Fibroblast of lung (primary cell): ENCODE measurements around the gene UGT8. TPM values are rescaled to one million over a fixed set of nuclear protein-coding genes. Genes with fewer than 3 reads are reported as not detected.

ENCODE experiments used
- DNase-seq, 2 donors: peaks; one replicate each; pipeline versions ENCODE4 v3.0.0 to v3.0.0-alpha.2; 2010; ENCODE audit warnings: low read depth in 2 of 2
- H2AFZ ChIP-seq: 2 replicates; pipeline ENCODE4 v1.5.1; 2012; ENCODE audit warnings: low read length, control low read depth, inconsistent platforms
- H3K27ac ChIP-seq: 2 replicates; pipeline ENCODE4 v1.5.1; 2011; ENCODE audit warnings: low read length, control low read depth; ENCODE audit not compliant: insufficient read depth
- H3K27me3 ChIP-seq: 2 replicates; pipeline ENCODE4 v1.5.1; 2011; ENCODE audit warnings: mild to moderate bottlenecking, low read length; ENCODE audit not compliant: control insufficient read depth, insufficient read depth
- H3K36me3 ChIP-seq: 2 replicates; pipeline ENCODE4 v1.5.1; 2011; ENCODE audit warnings: low read length; ENCODE audit not compliant: control insufficient read depth, insufficient read depth
- H3K4me1 ChIP-seq: 2 replicates; pipeline ENCODE4 v1.5.1; 2011; ENCODE audit warnings: low read length; ENCODE audit not compliant: control insufficient read depth, insufficient read depth; ENCODE audit errors: extremely low read depth
- H3K4me2 ChIP-seq: 2 replicates; pipeline ENCODE4 v1.5.1; 2011; ENCODE audit warnings: low read length, control low read depth; ENCODE audit not compliant: insufficient read depth; ENCODE audit errors: extremely low read depth
- H3K4me3 ChIP-seq, 4 experiments: fragments of 200-600 bp in 1 of 4; sonication (generic) in 1 of 4; replicated peaks in 1 of 4; 2 replicates each; pipeline ENCODE4 v1.5.1; 2011 to 2016; ENCODE audit warnings: low read length in 4 of 4, low read depth in 3 of 4, mild to moderate bottlenecking in 3 of 4, control low read depth in 2 of 4, inconsistent platforms in 1 of 4, mixed read lengths in 1 of 4; ENCODE audit not compliant: insufficient read depth in 1 of 4; ENCODE audit errors: control extremely low read depth in 1 of 4
- H3K79me2 ChIP-seq: 2 replicates; pipeline ENCODE4 v1.5.1; 2012; ENCODE audit warnings: mild to moderate bottlenecking, low read length, inconsistent platforms; ENCODE audit not compliant: control insufficient read depth, insufficient read depth
- H3K9ac ChIP-seq: 2 replicates; pipeline ENCODE4 v1.5.1; 2011; ENCODE audit warnings: mild to moderate bottlenecking, low read length, control low read depth; ENCODE audit not compliant: insufficient read depth
- H3K9me3 ChIP-seq: 2 replicates; pipeline ENCODE4 v1.5.1; 2012; ENCODE audit warnings: low read depth, low read length; ENCODE audit not compliant: control insufficient read depth, insufficient read depth
- H4K20me1 ChIP-seq: 2 replicates; pipeline ENCODE4 v1.5.1; 2011; ENCODE audit warnings: low read length; ENCODE audit not compliant: control insufficient read depth, insufficient read depth; ENCODE audit errors: extremely low read depth
- CTCF ChIP-seq, 2 donors: IDR thresholded peaks in 1 of 2; conservative IDR thresholded peaks in 1 of 2; 1 replicate in 1 of 2; 2 replicates in 1 of 2; pipeline ENCODE4 v1.5.1; 2011 to 2012; ENCODE audit warnings: low read length in 2 of 2, control low read depth in 1 of 2, inconsistent platforms in 1 of 2, low read depth in 1 of 2, mild to moderate bottlenecking in 1 of 2
- EZH2 ChIP-seq: IDR thresholded peaks from 2 replicates; pipeline ENCODE4 v1.5.1; 2012; ENCODE audit warnings: low read length, control low read depth, mild to moderate bottlenecking; ENCODE audit errors: missing control alignments
- polyA plus RNA-seq, 2 donors: library from polyadenylated mRNA; depleted of rRNA in 1 of 2; stranded (reverse) in 1 of 2; unstranded in 1 of 2; fragments of >200 nt; gene quantifications; 2 replicates each; pipeline ENCODE4 v1.2.1, GENCODE V29; 2011 to 2012; ENCODE audit warnings: missing spikeins in 1 of 2
- total RNA-seq: library from RNA; depleted of rRNA; stranded (reverse); fragments of >200 nt; gene quantifications from 2 replicates; pipeline ENCODE4 v1.2.1, GENCODE V29; 2014

UGT8 gene
- total and polyA plus RNA-seq, 2 donors (not counting 1 experiment from before 2014, with no cell fraction given): under 0.01 TPM; not detected in 1

GRCh38 chr4:114606245-114606644 lies 7.6 kb downstream of the UGT8 start:
- no peak for TF ChIP-seq CTCF (conservative IDR thresholded peaks at IDR 0.05 in 1 of 2, IDR thresholded peaks at IDR 0.05 in 1 of 2; ENCODE audit: low read depth in 1 of 2, low read length in 2 of 2)
- TF ChIP-seq EZH2: no peak
- no peak overlapping the region for H3K4me3 ChIP-seq
- no peak overlapping the region for H2AFZ ChIP-seq
- no peaks in the 10 kb centered on the region for H3K4me1 ChIP-seq
- no peak overlapping the region for H3K27ac ChIP-seq
- H3K79me2 ChIP-seq: no peaks in the 10 kb centered on the region
- H3K4me2 ChIP-seq: no peak overlapping the region
- H3K27me3 ChIP-seq: no peaks in the 10 kb centered on the region
- no peaks in the 10 kb centered on the region for H3K36me3 ChIP-seq
- no peak overlapping the region for H3K9ac ChIP-seq
- no peaks in the 10 kb centered on the region for H3K9me3 ChIP-seq
- no peaks in the 10 kb centered on the region for H4K20me1 ChIP-seq
- no peak for DNase-seq

- no peak overlapping the region for H3K9ac ChIP-seq
- no peaks in the 10 kb centered on the region for H3K27me3 ChIP-seq
- no peaks in the 10 kb centered on the region for H3K36me3 ChIP-seq
- no peak overlapping the region for H3K4me2 ChIP-seq
- H4K20me1 ChIP-seq: no peaks in the 10 kb centered on the region
- no peak overlapping the region for H2AFZ ChIP-seq
- H3K79me2 ChIP-seq: no peaks in the 10 kb centered on the region
- no peak overlapping the region for H3K27ac ChIP-seq
- TF ChIP-seq CTCF (conservative IDR thresholded peaks at IDR 0.05 in 1 of 2, IDR thresholded peaks at IDR 0.05 in 1 of 2; ENCODE audit: low read depth in 1 of 2, low read length in 2 of 2) (no peak), EZH2 (no peak)
- DNase-seq: no peak
- no peaks in the 10 kb centered on the region for H3K4me1 ChIP-seq
- no peak overlapping the region for H3K4me3 ChIP-seq
- no peaks in the 10 kb centered on the region for H3K9me3 ChIP-seq
These were observed 8.4 kb downstream of the UGT8 start for GRCh38 chr4:114607056-114607455.

- Histone ChIP-seq H3K79me2 (no peaks in the 10 kb centered on the region), H3K4me3 (no peak overlapping the region), H2AFZ (no peak overlapping the region), H3K9me3 (no peaks in the 10 kb centered on the region), H4K20me1 (no peaks in the 10 kb centered on the region), H3K27me3 (no peaks in the 10 kb centered on the region), H3K36me3 (no peaks in the 10 kb centered on the region), H3K9ac (no peak overlapping the region), H3K4me2 (no peak overlapping the region), H3K4me1 (no peaks in the 10 kb centered on the region), H3K27ac (no peak overlapping the region)
- TF ChIP-seq EZH2 (no peak), CTCF (conservative IDR thresholded peaks at IDR 0.05 in 1 of 2, IDR thresholded peaks at IDR 0.05 in 1 of 2; ENCODE audit: low read depth in 1 of 2, low read length in 2 of 2) (no peak)
- no peak for DNase-seq
These were observed 15.0 kb downstream of the UGT8 start for GRCh38 chr4:114613560-114613959.
